ENCODE data around the gene CUEDC1. TPM values are rescaled to one million over a fixed set of nuclear protein-coding genes. Genes with fewer than 3 reads are reported as not detected.

CUEDC1 gene
- total RNA-seq, 1 donor from 2014 or later: 24.6 TPM

DNA sequence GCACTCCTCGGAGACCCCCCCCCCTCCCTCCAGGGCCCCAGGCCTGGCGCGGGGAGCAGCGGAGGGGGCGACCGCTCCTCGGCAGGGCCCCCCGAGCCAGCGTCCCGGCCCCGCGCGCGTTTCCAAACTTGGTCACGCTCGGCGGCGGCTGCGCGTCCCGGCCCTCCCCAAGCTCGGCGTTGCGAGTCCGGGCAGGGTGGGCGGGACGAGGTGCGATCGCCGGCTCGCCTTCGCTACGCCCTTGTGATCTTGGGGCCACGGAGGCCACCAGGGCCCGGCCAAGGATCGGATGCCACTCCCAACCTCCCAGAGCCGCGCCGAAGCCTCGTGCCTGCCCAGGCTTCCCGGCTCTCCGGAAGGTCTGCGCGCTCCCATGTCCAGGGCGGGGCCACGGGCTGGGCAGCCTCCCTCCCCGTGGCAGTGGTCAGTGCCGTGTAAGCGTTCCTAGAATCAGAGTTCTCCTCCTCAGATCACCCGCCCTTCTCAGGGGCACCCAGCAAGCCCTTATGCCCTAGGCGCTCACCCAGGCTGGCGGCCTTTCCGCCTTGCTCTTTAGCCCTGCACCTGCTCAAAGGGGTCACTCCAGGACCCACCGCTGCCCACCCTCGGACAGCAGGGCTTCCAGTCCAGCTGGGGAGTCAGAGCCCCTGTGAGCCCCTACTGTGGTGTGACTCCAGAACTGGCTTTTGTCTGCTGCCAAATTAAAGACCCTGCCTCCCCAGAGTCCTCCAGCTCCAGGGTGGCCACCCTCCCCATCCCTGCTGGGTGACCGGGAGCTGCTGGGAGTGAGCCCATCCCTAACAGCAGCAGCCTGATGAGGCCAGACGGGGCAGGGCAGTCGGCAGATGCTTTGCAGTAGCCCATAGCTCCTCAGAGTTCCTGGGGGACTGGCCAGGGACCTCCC lies 93.2 kb downstream of the CUEDC1 start:
- peak overlapping the region; percentile 15 for H3K4me3 ChIP-seq (ENCODE audit: low read depth, low read length)
- no peak for DNase-seq (ENCODE audit: low read depth)
- no peaks in the 10 kb centered on the region for H3K27me3 ChIP-seq (ENCODE audit: control insufficient read depth, insufficient read depth, low read length)
- no peaks in the 10 kb centered on the region for H3K36me3 ChIP-seq (ENCODE audit: control insufficient read depth, insufficient read depth, low read length)
- TF ChIP-seq, protein P1, sequence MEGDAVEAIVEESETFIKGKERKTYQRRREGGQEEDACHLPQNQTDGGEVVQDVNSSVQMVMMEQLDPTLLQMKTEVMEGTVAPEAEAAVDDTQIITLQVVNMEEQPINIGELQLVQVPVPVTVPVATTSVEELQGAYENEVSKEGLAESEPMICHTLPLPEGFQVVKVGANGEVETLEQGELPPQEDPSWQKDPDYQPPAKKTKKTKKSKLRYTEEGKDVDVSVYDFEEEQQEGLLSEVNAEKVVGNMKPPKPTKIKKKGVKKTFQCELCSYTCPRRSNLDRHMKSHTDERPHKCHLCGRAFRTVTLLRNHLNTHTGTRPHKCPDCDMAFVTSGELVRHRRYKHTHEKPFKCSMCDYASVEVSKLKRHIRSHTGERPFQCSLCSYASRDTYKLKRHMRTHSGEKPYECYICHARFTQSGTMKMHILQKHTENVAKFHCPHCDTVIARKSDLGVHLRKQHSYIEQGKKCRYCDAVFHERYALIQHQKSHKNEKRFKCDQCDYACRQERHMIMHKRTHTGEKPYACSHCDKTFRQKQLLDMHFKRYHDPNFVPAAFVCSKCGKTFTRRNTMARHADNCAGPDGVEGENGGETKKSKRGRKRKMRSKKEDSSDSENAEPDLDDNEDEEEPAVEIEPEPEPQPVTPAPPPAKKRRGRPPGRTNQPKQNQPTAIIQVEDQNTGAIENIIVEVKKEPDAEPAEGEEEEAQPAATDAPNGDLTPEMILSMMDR (IDR thresholded peaks at IDR 0.05; ENCODE audit: insufficient read depth, low read length, poor library complexity, severe bottlenecking): no peak

DNA sequence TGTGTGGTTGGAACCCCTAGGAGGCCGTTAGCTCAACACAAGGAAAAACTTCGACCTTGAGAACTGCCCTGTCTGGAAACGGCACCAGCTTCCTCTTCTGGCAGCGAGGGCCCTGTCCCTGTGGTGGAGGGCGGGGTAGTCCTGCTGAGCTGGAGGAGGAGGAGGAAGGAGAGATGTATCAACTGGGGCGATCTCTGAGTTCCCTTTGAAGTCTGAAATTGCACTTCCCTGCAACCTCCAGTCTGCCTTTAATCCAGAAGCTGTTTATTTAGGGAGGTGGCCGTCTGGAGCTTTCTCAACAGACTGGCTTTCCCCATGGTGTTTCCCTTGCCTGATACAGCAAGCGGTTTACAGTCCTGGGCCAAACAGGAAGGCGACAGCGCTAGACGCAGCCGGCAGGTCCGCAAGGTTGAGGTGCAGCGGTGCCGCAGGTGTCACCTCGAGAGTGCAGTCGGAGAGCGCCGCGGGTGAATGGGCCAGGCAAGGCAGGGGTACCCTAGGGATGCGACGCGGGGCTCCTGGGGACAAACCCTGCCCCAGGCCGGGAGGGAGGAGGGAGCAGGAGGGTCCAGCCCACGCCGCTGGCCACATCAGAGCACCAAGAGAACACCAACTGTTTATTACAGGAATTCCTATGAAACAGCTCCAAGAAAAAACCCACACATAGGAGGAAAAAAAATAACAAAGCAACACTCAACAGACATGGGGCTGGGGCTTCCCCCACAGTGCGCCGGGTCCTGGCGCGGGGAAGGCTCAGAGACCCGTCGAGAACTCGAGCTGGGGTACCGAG lies 94.0 kb downstream of the CUEDC1 start:
- H3K27me3 ChIP-seq (ENCODE audit: control insufficient read depth, insufficient read depth, low read length): no peaks in the 10 kb centered on the region
- TF ChIP-seq, protein P1 (IDR thresholded peaks at IDR 0.05; ENCODE audit: insufficient read depth, low read length, poor library complexity, severe bottlenecking): no peak
- no peak for DNase-seq (ENCODE audit: low read depth)
- H3K4me3 ChIP-seq (ENCODE audit: low read depth, low read length): peak overlapping the region; percentile 15
- H3K36me3 ChIP-seq (ENCODE audit: control insufficient read depth, insufficient read depth, low read length): no peaks in the 10 kb centered on the region

DNA sequence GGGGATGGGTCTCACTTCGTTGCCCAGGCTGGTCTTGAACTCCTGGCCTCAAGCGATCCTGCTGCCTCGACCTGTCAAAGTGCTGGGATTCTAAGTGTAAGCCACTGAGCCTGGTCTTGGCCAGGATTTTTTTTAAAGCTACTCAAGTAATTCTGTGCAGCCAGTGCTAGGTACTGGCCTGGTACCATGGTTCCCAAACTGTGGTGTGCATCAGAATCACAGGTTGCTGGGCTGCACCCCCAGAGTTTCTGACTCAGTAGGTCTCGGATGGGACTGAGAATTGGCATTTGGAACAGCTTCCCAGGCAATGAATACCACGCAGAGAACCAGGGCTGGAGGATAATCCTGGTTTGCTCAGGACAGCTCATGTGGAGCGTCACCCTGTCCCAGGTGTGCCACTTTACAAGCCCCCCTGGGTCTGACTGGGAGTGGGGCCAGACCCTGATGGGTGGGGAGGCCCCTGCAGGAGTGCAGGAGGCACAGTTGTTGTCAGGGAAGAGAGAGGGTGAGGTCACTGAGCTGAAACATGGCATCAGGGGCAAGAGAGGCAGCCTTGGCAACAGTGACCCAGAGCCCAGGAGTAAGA lies 94.7 kb downstream of the CUEDC1 start:
- Histone ChIP-seq H3K36me3 (ENCODE audit: control insufficient read depth, insufficient read depth, low read length) (no peaks in the 10 kb centered on the region), H3K4me3 (ENCODE audit: low read depth, low read length) (no peak overlapping the region), H3K27me3 (ENCODE audit: control insufficient read depth, insufficient read depth, low read length) (no peaks in the 10 kb centered on the region)
- DNase-seq (ENCODE audit: low read depth): no peak
- TF ChIP-seq, protein P1 (IDR thresholded peaks at IDR 0.05; ENCODE audit: insufficient read depth, low read length, poor library complexity, severe bottlenecking): no peak

DNA sequence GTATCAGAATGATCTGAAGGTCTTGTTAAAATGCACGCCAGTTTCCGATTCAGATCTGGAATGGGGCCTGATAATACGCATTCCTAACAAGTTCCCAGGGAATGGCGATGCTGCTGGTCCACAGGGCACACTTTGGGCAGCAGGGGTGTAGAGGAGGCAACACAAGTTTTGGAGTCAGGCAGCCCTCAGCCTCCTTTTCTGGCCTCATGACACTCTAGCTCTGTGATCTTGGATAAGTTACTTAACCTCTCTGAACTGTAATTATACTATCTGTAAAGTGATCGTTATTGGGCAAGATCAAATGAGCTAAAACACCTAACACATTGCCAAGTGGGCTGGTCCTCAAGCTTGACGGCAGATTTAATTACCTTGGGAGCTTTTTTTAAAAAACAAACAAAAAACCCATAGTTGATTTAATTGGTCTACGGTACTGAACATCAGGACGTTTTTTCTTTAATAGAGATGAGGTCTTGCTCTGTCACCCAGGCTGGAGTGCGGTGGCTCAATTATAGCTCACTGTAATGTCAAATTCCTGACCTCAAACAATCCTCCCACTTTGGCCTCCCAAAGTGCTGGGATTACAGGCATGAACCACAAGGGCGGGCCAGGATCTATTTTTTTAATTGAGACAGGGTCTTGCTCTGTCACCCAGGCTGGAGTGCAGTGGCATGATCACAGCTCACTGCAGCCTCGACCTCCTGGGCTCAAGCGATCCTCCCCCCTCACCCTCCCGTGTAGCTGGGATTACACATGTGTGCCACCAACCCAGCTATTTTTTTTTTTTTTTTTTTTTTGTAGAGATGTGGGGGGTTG lies 95.4 kb downstream of the CUEDC1 start:
- Histone ChIP-seq H3K27me3 (ENCODE audit: control insufficient read depth, insufficient read depth, low read length) (no peaks in the 10 kb centered on the region), H3K4me3 (ENCODE audit: low read depth, low read length) (no peak overlapping the region), H3K36me3 (ENCODE audit: control insufficient read depth, insufficient read depth, low read length) (no peaks in the 10 kb centered on the region)
- TF ChIP-seq, protein P1 (IDR thresholded peaks at IDR 0.05; ENCODE audit: insufficient read depth, low read length, poor library complexity, severe bottlenecking): no peak
- no peak for DNase-seq (ENCODE audit: low read depth)

DNA sequence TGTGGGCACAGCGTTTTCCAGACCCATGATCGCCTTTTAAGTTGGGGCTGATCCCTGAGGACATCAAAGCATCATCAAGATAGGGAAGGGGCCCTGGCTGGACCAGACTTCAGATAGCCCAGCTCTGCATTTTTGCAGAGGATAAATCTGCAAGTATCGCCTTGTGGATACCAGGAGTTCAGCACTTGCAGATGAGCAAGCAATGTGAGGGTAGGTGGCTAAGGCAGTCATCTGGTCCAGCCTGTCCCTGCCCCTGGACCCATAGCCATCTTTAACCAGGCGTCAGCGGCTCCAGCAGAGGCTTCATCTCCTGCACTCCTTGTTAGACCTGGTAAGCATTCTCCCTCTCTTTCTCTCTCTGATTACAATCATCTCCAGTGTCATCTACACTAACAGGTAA lies 96.4 kb downstream of the CUEDC1 start:
- Histone ChIP-seq H3K4me3 (ENCODE audit: low read depth, low read length) (no peak overlapping the region), H3K36me3 (ENCODE audit: control insufficient read depth, insufficient read depth, low read length) (no peaks in the 10 kb centered on the region)

More for the DNA sequence above, 96.4 kb downstream of the CUEDC1 start:
- TF ChIP-seq, protein P1 (IDR thresholded peaks at IDR 0.05; ENCODE audit: insufficient read depth, low read length, poor library complexity, severe bottlenecking): no peak
- no peaks in the 10 kb centered on the region for H3K27me3 ChIP-seq (ENCODE audit: control insufficient read depth, insufficient read depth, low read length)
- DNase-seq (ENCODE audit: low read depth): no peak

Data from kidney epithelial cell (primary cell).